Left kidney (tissue), 8 donors: ENCODE results near the gene EREG. TPM values are rescaled to one million over a fixed set of nuclear protein-coding genes. Genes with fewer than 3 reads are reported as not detected.
"Not testable (repeated sequence)": the region's sequence is repeated elsewhere in the genome, so short reads cannot be mapped to it uniquely, and the experiment has no call there.

ENCODE experiments used
- DNase-seq: peaks from one replicate; pipeline ENCODE4 v3.0.0-alpha.2; 2013
- long read RNA-seq, 8 donors: transcript quantifications; one replicate each; lab custom pipeline, GENCODE V29; 2026
- polyA plus RNA-seq: library from polyadenylated mRNA; unstranded; fragments of 120-200 nt; gene quantifications from one replicate; pipeline ENCODE4 v1.2.1, GENCODE V29; 2013; ENCODE audit not compliant: insufficient read length

Gene EREG
- 0.38 TPM for polyA plus RNA-seq
- long read RNA-seq, donor 1: 0 reads
- long read RNA-seq, donor 2: 0 reads
- long read RNA-seq, donor 3: 0 reads
- long read RNA-seq, donor 4: 0 reads
- long read RNA-seq, donor 5: 0 reads
- long read RNA-seq, donor 6: 0 reads
- long read RNA-seq, donor 7: 0 reads
- long read RNA-seq, donor 8: 0 reads

GRCh38 chr4:74364652-74365491 lies at the start of gene EREG:
EREG (plus strand) TSS chr4:74365145; CDS start chr4:74365309, 164 bp downstream.
- peak; percentile 38 for DNase-seq

DNA sequence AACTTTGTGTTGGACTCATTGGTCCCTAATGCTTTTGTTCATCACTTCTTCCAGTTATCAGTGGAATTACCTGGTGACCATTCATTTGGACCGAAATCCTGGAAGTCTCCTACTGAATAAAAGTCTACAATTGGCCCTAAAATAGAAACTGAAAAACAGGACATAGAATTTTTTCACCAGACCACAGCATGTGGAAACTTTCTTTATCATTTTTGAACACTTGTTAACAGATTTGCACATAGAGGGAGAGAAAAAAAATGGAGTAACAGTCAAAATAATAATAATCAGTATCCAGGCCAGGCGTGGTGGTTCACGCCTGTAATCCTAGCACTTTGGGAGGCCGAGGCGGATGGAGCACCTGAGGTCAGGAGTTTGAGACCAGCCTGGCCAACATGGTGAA lies 49.6 kb upstream of the EREG start:
- no peak for DNase-seq

DNA sequence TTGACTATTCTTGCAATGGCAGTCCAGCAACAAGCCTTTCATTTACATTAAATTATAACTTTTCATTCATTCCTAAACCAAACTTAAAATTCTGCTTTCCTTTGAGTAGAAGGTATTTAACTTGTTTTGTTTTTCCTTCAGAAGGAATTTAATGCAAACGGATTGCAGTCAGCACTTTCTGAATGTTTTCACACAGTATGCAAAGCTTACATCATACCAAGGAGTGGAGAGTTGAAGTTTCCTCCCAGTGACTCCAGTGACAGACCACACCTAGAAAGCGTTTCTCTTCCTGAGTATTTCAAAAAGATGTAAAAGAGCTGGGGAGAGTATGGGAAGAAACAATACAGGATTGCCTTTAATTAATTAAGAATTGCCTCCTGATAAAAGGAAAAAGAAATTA lies 48.5 kb upstream of the EREG start:
- no peak for DNase-seq

DNA sequence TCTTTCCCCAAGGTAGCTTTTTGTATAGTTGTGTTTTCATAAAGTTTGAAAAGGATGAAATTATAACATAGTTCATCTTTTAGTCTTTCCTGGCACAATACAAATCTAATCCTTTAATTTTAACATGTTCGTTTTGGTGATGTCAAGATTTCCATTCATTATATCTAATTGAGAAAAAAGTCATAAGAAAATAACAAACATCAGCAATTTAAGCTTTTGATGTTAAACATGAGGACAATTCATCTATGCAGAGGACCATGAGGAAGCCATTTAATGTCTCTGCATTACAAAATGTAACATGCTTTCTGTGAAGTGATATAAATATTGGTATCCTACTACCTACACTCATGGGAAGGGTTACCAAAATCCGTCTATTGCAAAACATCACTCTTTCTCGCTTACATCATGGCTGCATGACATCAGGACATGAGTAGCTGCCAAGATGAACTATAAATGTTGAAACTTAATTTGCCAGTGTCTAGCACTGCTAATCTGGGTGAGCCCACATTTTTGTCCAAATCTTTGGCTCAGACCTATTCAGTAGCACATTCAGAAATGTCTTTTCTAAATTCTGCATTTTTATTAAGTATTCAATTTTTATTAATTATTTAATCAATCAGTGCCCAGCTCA lies 47.2 kb upstream of the EREG start:
- DNase-seq: no peak

GRCh38 chr4:74318276-74318675 lies 46.7 kb upstream of the EREG start:
- no peak for DNase-seq

DNA sequence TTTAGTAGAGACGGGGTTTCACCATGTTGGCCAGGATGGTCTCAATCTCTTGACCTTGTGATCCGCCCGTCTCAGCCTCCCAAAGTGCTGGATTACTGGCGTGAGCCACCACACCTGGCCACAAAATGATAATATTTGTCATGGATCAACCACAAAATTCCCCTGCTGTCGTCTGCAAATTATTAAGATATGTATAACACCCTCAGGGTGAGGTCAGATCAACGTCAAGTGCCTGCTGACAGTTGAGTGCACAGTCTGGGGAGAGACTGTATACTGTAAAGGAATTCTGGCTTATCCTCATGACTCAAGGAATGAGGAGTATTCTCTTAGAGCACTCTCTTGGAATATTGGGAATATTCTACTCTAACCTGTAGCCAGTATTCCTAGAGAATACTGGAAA lies 45.5 kb upstream of the EREG start:
- no peak for DNase-seq

DNA sequence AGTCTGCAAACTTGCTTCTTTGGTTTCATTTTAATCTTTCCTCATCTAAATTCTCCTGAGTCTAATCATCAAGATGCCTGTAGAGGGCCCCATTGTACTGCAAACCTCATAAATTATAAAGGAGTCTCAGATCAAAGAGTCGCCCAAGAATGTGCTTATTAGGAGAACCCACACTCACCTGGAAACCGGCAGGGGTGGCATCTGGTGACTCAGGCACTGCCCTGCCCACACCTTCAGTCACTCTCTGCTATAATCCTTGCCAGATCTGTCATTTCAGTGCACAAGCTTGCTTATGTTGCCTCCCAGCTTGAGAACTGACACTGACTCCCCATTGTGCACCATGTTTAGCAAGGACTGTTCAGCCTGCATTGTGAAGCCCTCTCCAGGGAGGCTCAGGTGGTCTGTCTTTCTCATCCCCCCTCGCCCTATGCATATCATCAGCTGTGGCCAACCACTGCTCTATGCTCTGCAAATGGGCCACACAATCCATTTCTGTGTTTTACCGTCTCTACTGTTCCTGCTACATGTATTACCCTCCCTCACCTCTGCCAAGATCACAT lies 44.3 kb upstream of the EREG start:
- DNase-seq: peak; percentile 57

DNA sequence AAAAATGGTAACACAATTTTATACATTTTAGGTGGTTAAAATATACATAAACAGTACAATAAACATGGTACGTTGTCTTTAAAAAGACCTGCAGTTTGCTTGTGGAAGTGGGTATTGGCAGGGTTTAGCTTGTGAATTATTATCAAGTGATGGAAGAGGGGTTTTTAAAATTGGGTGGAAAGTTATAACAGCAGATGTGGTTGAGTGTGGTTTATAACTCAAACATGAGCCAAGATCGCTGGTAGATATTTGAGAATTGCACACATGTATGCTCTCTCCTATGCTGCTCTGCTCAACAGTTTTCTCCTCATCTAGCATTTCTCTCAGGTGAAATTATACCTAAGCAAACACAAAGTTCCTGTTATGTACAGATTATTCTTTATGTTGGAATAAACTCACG lies 42.6 kb upstream of the EREG start:
- DNase-seq: no peak

- no peak for DNase-seq
These were observed 41.3 kb upstream of the EREG start for GRCh38 chr4:74323663-74324062.

DNA sequence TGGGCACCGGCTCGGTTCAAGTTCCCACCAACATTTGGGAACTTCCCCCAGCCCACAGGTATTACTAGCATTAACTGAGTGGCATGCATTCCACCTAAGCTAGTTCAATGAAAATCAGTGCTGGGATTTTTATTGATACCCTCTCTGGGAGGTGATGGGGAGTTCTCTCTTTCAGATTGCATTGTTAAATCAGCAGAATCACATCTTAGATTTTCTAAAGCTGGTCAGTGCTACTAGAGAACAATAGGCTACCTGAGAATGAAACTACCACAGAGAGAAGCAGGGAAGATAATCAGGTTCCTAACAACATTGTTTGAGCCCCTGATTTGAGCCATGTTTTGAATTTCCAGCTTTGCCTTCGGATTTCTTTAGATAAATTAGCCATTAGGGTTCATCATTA lies 40.7 kb upstream of the EREG start:
- no peak for DNase-seq

DNA sequence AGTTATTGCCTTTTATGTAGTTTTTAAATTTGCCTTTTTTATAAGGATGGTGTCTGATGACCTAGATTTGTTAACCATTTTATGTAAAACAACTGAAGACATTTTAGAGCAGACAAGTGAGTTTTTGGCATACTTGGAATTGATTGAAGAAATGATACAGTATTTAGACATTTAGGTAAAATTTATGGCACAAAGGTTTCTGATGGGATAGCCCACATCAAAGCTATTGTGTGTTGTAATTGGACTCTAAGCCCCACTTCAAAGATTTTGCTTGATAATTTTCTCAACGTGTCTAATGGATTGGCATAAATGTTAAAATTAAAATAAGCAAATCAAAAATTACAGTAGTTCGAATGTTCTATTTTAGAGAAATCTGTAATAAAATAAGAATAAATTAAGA lies 39.1 kb upstream of the EREG start:
- no peak for DNase-seq

GRCh38 chr4:74327762-74328161 lies 37.2 kb upstream of the EREG start:
- no peak for DNase-seq

DNA sequence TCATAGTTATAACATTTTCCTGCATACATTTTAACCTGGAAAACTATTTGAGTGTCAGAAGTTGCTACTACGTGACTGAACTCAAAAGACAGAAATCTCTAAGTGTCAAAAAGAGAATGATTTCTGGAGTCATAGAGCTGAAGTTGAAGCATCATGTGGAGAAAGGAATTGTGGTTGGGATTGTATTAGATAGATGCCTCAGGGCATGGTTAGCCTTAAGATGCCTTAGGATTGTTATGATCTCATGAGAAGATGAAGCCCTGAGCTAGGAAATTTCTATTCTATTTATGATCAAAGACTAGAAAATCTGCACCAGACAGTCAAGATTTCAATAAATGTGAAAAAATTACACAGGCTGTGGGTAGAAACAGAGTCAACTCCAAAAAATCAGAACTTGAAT lies 36.4 kb upstream of the EREG start:
- DNase-seq: no peak

DNA sequence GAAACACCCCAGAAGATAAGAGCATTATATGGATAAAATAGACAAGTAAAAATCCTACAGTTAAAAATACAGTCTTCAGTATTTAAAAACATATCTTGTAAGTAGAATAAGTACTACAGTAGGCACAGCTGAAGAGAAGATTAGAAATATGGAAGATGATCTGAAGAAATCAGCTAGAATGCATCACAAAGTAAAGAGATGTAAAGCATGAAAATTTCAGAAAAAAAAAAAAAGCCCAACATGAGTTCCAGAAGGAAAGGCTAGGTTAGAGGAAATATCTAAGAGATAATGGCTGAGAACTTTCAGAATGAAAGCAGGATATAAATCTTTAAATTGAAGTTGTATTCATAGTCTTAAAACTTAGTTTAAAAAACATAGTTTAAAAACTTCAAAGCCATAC lies 35.6 kb upstream of the EREG start:
- DNase-seq: no peak

DNA sequence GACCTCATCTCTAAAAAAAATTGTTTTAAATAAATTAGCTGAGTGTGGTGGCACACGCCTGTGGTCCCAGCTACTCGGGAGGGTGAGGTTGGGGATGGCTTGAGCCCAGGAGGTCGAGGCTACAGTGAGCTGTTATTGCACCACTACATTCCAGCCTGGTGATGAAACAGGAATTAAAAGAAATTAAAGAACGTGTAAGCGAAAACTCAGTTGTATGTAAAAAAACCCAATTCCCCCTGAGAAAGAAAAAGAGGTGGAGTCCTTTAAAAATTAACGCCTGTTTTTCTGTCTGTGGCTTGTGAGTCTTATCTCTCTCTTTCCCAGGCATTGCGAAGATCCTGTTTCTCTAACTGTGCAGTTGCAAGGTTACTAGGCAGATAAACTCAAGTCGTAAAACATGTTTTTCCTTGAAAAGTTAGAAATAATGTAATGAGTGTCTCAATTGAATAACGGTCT lies 34.6 kb upstream of the EREG start:
- no peak for DNase-seq

DNA sequence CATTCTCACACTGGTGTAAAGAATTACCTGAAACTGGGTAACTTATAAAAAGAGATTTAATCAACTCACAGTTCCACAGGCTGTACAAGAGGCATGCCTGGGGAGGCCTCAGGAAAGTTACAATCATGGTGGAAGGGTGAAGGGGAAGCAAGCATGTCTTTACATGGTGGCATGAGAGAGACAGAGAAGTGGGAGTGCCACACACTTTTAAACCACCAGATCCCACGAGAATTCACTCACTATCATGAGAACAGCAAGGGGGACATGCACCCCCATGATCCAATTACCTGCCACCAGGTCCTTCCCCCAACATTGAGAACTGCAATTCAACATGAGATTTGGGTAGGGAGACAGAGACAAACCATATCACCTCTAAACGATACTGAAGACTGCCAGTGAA lies 33.7 kb upstream of the EREG start:
- DNase-seq: no peak

DNA sequence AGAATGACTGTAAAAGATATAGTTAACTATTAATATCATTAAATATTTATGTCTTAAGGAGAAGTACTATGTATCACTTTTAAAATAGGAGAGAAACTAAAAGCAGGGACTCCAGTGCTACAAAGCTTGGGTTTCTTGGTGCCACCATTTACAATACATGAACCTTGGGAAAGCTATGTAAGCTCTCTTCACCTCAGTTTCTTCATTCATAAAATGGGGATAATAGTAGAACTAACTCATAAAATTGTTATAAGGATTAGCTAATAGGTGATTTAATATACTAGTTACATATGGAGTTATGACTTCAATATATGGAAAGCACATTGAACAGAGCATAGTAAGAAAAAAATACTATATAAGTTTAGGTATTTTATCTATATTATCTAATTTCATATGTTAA lies 33.0 kb upstream of the EREG start:
- no peak for DNase-seq

DNA sequence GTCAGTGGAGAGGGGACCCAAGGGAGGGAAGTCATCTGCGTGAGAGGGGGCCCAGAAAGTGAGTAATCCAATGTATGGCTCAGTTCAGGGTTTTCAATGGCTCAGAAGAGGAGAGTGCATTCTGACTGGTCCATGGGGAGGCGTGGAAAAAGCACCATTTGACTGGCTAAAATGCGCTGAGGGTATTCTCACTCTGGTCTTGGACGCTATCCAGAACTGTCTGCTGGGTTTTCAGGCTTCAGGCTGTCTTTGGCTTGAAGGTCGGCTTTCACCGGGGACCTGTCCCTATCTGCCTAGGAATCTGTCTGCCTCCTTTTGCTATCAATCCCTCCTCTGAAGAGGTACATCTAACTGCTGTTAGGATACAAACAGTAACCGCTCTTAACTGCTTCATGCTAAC lies 30.3 kb upstream of the EREG start:
- DNase-seq: no peak

- no peak for DNase-seq
These were observed 29.5 kb upstream of the EREG start for GRCh38 chr4:74335341-74336021.

DNA sequence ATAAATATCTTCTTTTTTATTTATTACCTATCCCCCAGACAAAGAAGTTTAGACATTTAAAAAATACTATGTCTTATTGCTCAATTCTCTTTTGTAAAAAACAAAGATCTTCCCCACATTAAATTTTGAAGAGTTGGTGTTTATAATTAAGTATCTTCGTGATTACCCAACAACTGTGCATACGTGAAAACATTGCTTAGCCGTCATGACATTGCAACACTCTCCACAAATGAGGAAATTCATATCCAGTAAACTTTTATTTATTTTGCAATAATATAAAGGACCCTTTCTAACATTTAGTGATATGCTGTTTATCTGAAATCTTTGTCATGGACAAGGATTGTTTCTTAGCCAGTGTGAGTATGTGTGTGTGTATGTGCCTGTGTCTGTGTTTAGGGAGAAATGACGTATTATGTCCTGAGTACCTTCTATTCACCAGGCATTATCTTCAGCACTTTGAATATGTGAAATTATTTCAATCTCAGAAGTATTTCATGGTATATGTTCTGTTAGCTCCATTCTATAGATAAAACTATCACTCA lies 26.1 kb upstream of the EREG start:
- DNase-seq: no peak

DNA sequence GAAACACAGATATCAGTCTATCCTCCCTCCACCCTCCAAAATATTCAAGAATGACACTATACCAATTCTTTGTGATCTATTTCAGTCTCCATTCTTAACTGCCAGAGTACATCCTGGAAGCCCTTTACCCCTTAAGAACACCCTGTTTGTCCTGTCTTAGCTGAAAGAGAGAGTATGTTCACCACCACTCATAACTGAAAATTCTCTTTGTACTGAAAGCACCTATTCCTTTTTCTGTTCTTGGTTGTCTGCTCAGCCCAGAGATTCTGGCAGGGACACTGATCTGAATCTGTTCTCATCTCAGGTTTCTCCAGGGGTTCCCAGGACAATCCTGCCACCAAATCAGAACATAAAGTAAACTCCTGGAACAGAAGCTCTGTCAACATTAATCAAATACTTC lies 25.4 kb upstream of the EREG start:
- DNase-seq: no peak

DNA sequence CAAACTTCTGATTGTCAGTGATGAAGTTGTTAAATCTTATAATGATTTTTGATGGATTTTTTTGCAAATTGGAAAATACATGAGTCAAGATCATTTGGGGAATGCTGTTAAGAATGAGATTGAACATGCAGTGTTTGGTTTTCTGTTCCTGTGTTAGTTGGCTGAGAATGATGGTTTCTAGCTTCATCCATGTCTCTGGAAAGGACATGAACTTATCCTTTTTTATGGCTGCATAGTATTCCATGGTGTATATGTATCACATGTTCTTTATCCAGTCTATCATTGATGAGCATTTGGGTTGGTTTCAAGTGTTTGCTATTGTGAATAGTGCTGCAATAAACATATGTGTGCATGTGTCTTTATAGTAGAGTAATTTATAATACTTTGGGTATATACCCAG lies 24.5 kb upstream of the EREG start:
- DNase-seq: not testable (repeated sequence)
